Activated CD4-positive, alpha-beta T cell treated with anti-CD3 and anti-CD28 coated beads, Interleukin-2, amount 50 U/mL, for 16 hours (primary cell): ENCODE measurements around the gene CHD2.

Experiments
- DNase-seq: peaks from one replicate; pipeline ENCODE4 v3.0.0-alpha.2; 2020

CHD2 gene

DNA sequence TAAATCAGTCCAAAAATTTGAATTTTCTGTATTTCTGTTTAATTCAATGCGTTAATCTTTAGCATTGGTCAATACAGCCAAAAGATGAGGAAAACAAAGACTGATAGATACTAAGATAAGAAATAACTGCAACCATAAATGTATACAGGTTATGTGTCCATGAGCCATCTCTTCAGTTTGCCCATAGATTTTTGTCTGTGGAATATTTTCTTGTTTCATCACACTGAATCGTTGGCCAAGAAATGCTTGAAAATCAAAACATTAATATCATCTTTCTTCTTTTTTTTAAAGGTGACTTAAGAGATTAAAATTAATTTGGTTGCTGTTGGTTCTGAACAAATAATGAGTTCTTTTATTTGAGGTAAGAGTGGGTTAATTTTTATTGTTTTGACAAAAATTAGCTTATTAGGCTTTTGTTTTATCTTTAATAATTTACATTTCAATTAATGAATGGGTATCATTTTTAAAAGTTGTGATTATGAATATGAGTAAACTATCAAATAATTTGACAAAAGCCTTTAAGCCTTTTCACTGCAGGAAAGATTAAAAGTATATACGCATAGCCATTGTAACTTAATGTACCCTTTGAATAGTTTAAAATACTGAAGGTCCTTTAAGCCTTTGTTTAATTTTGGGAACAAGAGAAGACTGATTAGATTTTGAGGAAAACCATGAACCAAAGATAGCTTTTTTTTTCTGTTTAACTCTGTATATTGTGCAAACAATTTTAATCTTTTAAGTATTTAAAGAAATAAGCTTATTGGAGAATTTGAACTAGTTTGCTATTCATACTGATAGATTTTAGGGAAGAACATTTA lies 14.7 kb upstream of the CHD2 start:
- no peak for DNase-seq

DNA sequence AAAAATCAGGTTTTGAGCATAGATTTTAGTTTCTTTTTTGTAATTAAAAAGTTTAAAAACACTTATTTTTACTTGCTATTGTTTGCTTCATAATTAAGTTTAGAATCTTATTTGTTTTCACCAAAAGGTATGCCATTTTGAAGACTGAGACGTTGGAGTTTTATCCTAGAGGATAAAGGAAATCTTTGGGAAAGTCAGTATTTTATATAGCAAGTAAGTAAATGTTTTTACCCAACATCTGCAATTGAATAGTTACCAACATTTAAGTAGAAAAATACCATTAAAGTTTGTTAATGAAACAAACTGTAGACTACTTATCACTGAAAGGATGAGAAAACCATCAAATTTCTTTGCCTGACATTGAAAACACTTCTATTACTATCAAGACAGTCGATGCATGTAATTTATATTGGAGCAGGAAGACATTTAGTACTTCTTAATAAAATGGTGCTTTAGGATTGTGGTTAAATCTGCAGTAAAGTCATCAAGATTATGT lies 14.0 kb upstream of the CHD2 start:
- DNase-seq = no peak

DNA sequence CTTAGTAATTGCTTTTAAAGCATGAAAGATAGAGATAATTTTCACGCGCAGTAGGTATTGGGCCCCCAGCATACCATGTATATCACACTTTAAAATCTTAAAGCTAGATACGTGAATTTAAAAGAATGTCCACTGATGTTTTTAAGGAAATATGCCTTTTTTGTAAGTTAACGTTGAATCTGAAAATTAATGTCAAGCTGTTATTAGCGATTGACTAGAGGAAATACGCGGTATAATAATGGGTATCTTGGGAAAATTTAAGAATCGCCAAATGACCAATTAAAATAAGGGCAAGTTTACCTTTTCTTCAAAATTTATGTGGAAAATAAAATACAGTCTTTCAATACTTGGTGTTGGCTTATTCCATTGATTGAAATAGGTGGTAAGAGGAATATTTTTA lies 13.3 kb upstream of the CHD2 start:
- DNase-seq = no peak

DNA sequence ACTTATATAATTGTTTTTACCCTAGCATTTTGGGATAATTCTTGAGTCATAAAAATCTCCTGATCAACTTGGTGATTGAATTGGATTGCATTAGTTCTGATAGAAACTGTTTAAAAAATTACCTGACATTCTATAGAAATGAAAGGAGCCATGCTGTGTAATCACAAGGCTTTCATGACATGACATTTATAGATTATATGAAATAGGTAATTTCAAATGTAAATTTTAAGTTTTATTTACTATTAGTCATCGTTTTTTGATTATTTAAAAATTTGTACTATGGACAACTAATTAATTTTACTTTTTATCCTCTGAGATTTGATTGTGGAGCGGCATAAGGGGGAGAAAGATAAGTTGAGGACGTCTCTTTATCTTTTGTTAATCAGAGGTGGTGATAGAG lies 12.3 kb upstream of the CHD2 start:
- DNase-seq = no peak

DNA sequence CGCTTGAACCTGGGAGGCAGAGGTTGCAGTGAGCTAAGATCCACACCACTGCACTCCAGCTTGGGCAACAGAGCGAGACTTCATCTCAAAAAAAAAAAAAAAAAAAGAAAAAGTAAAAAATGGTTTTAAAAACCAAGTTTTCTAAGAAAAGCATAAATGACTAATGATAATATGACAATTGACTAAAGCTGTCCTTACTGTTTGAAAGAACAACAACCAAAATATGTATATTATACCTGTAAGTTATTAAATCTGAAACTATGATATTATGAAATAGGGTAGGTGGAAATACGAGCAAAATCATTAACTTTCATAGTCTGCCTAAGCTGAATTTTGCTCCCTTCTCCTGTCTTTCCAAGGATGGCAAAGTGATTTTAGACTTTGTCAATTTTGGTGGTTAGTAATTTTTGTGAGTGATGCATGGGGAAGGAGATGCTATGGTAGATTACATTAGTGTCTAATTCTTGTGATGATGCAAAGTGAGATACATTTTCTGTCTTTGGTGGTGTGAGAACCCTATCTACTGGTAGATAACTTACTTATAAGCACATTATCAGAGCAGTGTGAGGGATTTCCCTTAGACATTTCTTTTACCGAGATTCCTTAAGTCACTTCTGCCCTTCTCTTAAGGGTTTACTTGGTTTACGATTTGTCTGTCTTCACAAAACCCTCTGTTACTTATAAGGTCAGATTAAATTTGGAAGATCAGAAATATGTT lies 10.6 kb upstream of the CHD2 start:
- DNase-seq = peak; percentile 54

DNA sequence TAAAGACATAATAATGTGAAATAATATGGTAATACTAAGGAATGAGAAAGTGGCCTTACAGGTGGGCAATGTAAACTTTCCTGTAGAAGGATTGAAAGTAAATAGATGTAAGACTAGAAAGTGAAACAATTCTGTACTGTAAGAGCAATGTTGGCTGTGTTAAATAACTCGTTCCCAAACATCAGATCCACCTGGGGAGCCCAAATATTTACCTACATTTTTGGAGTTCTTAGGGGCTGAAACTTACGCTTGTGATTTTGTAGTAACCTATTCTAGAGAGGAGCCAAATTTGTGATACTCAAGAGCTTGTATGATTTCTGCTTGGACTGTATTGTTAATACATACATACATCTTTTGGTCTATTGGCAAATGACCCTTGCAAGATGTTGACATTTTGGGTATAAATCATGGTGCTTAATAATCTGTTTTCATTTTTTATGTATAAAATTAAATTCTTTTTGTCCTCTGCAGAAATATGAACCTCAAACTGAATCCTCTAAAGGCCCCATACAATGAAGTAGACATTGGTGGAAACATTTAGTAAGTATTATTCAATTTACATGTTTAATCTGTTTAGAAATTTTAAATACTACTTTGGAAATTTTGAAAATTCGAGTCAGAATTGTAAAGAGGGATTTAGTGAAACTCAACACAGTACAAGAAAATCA lies 8.5 kb upstream of the CHD2 start:
- no peak for DNase-seq

DNA sequence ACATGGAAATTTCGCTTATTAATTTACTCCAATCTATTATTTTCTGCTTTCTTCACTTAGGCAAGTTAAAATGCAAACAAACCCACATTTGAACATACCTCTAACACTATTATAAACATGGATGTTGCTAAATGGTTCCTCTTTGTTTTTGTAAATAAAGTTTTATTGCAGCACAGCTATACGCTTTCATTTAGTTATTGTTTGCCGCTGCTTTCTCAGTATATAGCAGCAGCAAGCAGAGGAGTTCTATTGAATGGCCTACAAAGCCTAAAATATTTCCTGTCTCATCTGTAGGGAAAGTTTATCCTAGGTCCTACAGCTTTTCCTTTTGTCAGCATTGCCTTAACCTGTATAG lies 7.9 kb upstream of the CHD2 start:
- no peak for DNase-seq

DNA sequence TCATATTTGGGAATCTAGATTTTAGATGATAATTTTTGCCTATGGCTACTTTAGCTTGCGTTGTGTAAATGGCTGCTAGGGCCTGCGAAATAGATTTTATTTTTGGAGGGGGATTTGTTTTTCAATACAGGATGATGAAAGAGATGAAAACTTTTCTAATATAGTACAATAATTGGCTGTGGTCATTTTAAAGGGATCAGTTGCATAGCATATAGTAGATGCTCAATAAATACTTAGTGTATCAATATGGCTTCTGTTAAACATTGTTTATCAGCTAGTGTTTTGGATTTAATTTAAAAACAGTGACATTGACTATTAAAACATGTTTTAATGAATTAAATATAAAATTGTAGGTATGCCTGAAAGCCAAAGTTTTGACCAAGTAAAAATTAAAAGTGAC lies 6.9 kb upstream of the CHD2 start:
- no peak for DNase-seq

DNA sequence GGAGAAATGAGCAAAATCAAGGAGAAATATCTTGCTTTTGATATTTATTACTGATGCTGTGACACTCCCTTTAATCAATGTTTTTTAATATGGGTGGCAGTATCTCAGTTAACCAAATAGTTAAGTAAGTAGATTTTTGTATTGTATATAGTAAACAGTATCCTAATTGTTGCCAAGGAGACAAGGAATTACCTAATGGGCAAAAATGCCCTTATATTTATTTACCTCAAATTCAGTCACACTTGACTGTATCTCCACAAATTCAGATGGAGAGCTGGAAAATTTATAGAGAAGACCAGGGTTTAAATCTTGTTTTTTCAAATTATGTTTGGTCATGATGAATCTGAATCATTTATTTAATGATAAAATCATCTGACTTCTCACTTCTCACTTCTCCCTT lies 3.6 kb upstream of the CHD2 start:
- DNase-seq = no peak

DNA sequence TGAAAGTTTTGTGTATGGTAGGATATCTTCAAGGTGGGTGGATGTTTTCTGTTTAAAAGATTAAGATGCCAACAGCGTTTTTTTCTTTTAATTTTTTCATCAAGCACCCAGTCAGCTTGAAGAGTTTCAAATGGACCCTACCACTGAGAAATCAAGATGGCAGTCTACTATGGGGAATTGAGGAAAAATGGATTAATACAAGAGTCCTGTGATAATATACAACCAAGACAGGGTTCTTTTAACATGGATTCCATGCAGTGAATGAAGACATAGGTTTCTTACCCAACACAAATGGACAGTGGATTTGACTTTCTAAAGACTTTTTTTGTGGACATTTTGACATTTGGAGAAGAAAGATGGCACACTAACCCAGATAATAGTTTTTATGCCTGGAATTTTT lies 2.5 kb upstream of the CHD2 start:
- DNase-seq = no peak

DNA sequence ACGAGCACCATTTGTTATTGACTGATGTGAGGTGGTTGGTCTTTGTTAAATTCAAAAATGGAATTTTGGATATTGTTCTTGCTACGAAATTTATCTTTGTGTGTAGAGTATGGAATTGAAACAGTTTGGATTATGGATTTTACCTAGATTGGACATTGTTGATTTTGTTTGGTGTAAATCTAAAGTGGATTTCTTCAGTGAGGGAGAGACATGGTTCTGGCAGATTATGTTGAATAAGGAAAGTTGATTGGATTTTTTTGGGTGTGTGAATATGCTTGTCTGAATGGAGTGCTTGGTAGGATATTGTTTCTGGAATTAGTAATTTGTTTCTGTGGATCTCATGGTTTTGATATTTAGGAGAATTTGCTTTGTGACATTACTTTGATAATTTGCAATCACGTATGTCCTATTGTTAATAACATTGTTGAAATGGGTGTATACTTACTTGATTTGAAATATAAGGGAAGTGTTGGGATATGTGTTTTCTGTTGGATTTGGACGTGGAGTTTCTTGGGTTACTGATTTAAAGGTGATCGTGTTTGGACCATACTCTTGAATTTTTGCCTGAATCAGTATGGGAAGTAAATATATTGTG lies 1.0 kb upstream of the CHD2 start:
- DNase-seq = no peak

DNA sequence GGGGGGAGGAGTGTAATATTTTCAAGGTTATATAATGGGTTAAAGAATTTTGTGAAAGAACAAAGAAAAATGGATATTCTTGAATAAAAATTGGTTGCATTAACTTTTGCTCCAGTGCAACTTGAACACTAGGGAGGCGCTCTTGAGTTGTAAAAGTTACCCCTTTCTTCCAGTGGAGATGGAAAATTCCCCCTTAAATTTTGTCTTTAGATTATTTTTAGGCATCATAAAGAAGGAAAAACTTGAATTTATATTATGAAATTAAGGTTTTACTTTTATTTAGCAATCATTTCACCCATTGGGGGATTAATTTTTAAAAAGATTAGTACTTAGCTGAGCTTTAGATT lies 550 bp upstream of the CHD2 start:
- DNase-seq = no peak

DNA sequence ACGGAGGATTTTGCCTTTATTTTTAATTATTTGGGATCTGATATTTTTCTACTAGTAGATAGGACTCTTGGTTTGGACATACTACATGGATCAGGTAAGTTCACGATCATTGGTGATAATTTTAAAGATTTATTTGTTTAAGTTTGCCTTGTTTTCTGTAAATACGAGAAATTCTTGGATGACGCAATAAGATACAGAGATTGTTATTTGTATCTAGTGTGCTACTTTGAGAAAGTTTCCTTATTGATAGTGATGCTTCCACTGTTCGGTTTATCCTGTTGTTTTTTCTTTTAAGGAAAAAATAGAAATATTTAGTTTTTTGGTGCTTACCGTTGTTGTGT lies 577 bp downstream of the CHD2 start:
- DNase-seq = no peak

DNA sequence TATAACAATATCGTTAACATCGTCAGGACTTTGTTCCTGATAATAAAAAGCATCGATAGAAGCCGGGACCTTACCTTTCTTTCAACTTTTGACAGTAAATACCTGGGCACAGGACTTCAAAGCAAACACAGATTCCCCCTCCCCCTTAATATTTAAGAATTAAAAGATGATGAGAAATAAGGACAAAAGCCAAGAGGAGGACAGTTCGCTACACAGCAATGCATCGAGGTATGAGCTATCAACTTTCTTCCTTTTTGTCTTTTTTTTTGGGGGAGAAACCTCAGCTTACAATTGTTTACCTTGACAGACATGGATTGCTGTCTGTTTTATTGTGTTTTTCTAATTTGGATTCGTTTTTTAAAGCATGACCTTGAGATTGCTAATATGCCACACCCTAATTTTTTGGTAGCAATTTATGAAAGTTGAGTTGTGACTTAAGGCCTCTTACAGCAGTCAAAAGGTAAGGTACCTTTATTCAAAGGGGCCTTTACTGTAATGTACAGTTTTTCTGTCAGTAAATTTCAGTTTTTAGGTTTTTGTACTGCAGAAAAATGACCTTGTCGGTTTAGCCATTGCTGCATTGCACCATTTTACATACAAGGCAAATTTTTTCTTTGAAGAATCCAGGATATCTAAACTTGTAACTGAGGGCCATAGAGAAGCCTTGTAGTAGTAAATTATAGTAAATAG lies 1.1 kb downstream of the CHD2 start:
- no peak for DNase-seq

DNA sequence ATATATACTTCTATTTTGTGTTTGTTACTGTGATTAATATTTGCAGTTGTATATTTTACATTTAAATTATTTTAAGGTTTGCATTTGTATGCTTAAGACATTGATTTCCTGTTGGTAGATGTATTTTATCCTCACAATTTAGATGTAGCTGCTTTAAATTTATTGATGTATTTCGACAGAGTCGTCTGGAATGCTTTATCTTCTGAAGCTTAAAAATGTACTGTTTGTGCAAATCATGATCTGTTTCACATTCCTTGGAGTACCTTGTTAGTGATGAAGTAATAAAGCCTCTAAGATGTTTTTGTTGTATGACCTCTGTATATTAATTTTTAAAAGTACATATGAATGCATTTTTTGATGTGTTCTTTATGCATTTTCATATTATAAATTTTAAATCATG lies 1.9 kb downstream of the CHD2 start:
- DNase-seq = no peak

DNA sequence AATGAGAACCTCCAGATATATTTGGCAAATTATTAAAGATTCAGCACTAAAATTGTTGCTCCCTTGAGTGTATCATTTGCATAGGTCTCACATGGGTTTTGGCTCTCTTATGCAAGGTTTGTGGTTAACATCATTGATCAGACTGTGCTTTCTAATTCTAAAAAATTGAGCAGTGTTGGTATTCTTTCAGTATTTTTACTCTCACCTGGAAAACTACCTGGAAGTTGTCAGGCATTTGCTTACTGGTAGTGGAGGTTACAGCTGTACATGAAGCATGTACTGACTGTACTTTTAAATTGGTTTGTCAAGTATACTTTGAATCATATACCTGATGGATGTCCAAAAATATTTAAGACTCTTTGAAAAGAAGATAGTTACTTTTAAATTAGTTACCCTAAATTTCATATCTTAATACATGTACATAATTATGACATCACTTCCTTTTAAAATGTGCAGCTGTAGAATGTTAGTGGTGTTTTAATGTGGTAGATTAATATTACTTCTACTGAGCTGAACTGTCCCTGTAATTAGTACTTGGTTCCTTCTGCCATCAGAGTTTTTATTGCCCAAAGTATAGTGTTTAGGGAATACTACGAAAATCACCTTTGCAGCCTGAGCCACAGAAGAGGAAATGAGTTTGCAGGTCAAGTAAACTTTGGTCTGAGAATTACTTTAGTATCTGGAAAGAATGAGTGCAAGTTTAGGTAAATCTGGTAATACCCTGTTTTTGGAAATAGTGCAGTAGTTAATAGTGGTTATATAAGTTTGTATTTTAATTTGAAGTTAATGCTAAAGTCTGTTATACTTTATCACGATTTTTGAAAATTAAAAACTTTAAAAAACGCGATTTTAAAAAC lies 2.8 kb downstream of the CHD2 start:
- DNase-seq = peak; percentile 64

DNA sequence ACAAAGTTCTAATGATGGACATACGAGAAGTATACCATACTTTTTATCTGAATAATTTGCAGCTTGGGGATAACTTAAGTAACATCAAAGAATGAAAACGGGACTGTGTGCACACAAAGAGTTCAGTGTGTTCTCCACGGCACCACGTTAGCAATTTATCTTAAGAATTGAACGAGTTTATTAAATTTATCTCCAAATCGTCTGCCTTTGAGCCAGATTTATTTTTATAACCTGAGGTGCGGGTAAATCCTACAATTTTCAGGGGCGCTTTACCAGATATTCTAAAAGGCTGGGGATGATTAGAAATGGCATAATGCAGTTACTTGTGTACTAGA lies 3.5 kb downstream of the CHD2 start:
- no peak for DNase-seq

DNA sequence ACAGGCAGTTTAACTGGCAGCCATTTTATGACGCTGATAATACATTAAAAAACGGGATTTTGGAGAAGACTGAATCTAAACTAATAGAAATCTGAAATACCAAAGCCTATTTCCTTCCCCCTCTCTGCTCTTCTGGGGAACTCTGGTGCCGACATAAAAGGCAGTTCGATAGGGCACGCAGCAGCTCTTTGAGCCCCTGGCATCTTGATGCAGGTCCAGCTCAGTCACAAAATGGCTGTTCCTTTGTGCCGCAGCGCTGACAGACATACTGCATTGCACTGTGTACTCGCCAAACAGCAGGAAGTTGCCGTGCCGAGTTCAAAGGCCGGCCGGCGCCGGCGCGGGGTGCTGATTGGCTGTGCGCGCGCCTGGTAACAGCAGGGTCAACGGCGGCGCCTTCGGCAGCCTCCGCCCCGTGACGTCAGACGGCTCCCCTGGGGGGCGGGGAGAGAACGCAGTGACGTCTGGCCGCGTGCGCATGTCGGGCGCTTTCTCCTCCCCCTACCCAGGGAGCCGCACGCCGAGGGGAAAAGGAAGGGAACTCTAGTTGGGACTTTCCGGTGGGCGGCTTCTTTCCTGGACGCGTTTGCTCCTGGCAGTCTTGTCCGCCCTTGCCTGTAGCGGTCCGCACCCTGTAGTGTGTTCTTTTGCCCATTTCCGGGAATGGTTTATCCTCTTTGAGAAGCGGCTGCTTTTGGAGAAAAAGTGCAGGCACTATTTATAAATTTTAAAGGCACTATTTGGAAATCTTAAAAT lies 4.0 kb downstream of the CHD2 start:
- peak; percentile 99 for DNase-seq

DNA sequence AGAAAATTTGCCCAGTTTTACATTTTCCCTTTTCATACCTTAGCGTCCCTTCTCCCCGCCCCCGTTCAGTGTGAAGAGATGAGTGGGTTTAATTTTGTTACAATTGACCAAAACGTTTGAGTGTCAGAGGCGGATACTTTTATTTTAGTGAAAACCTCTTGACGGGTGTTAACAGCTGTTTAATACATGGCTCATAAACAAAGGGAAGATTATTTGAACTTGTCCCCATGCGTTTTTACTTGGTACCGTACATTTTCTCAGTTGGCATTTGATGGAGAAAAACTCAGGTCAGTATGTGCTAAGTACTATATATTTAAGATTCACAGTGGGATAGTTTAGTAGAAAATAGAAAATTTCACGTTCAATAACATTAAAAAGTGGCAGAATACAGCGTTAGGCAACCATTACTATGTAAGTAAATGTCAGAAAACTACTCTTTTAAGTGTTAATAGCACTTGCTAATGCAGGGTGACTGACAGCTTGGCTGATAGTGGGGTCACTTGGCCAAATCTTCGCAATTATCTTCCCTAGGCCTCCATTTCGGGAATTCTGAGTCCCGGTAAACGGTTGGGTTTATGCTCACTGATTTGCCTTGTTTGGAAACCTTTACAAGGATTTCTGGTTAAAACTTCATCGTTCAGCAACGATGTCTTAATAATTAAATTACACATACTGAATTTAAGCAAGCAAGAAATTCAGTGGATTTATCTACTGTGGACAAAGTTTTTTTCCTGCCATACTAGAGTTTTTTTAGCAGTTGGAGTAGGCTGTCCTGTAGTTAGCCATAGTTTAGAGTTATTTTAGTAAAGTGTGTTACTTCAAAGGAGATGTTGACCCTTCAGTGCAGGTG lies 4.8 kb downstream of the CHD2 start:
- DNase-seq = no peak

DNA sequence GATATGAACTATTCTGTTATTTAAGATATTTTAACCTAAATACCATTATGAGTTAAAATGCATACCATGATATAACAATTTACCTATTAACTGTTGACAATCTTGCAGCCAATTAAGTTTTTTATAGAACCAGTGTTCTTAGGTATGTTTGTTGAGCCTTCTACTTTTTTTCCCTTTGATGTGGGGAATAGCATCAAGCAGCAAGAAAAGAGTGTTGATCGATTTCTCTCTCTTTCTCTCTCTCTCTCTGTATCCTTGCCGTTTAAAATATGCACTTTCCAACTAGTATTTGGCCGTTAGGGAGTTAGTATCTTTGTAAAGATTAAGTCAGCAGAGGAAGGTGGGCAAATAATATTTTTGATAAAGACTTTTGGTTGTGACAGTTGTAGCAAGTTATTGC lies 5.9 kb downstream of the CHD2 start:
- no peak for DNase-seq
